Suppressor macrophage (primary cell): ENCODE measurements around the gene BLOC1S3.
"Not testable (repeated sequence)": the region's sequence is repeated elsewhere in the genome, so short reads cannot be mapped to it uniquely, and the experiment has no call there.

Experiments used
- DNase-seq, 4 experiments: peaks; one replicate each; pipeline ENCODE4 v3.0.0-alpha.2; 2020 to 2022

Gene BLOC1S3

GRCh38 chr19:45186509-45187334 lies 8.1 kb downstream of the BLOC1S3 start:
- no peak for DNase-seq

GRCh38 chr19:45187421-45188100 lies 9.0 kb downstream of the BLOC1S3 start:
- peak in 3 of 4 experiments; percentile 21 to 48 (median 25) for DNase-seq

- no peak for DNase-seq
These were observed 11.4 kb downstream of the BLOC1S3 start for GRCh38 chr19:45189971-45190370.

- no peak for DNase-seq
These were observed 12.8 kb downstream of the BLOC1S3 start for GRCh38 chr19:45191375-45191774.

GRCh38 chr19:45195764-45196163 lies 17.2 kb downstream of the BLOC1S3 start:
- no peak for DNase-seq

- DNase-seq, result peak; percentile 13 to 56 (median 46)
These were observed 22.0 kb downstream of the BLOC1S3 start for GRCh38 chr19:45200568-45200967.

GRCh38 chr19:45202637-45203036 lies 24.1 kb downstream of the BLOC1S3 start:
- no peak for DNase-seq

GRCh38 chr19:45205810-45206209 lies 27.2 kb downstream of the BLOC1S3 start:
- no peak for DNase-seq

- no peak for DNase-seq
These were observed 27.7 kb downstream of the BLOC1S3 start for GRCh38 chr19:45206328-45206727.

- no peak for DNase-seq
These were observed 33.3 kb downstream of the BLOC1S3 start for GRCh38 chr19:45211751-45212381.

- no peak for DNase-seq
These were observed 34.4 kb downstream of the BLOC1S3 start for GRCh38 chr19:45213031-45213430.

- DNase-seq, result no peak
These were observed 37.0 kb downstream of the BLOC1S3 start for GRCh38 chr19:45215391-45216191.

- no peak for DNase-seq
These were observed 38.1 kb downstream of the BLOC1S3 start for GRCh38 chr19:45216667-45217066.

GRCh38 chr19:45217193-45217956 lies 38.8 kb downstream of the BLOC1S3 start:
- peak in 1 of 4 experiments; percentile 20 for DNase-seq

GRCh38 chr19:45217957-45218334 lies 39.4 kb downstream of the BLOC1S3 start:
- no peak for DNase-seq

- DNase-seq, result no peak
These were observed 39.8 kb downstream of the BLOC1S3 start for GRCh38 chr19:45218426-45218825.

GRCh38 chr19:45218911-45219743 lies 40.5 kb downstream of the BLOC1S3 start:
- DNase-seq, result peak; percentile 36 to 69 (median 52)

GRCh38 chr19:45222724-45223123 lies 44.1 kb downstream of the BLOC1S3 start:
- DNase-seq, result no peak

- DNase-seq, result no peak
These were observed 45.3 kb downstream of the BLOC1S3 start for GRCh38 chr19:45223879-45224278.

- DNase-seq, result no peak
These were observed 46.1 kb downstream of the BLOC1S3 start for GRCh38 chr19:45224645-45225044.

- not testable (repeated sequence) for DNase-seq
These were observed 50.5 kb downstream of the BLOC1S3 start for GRCh38 chr19:45229056-45229455.
